Measurements from ENCODE around the gene NECAB2.

- TF ChIP-seq CTCF (IDR thresholded peaks at IDR 0.05; ENCODE audit: insufficient read depth, low read depth, low read length) (no peak), EZH2 (IDR thresholded peaks at IDR 0.05; ENCODE audit: insufficient read depth, low read length) (no peak)
Observed at GRCh38 chr16:84007520-84007919, 39.5 kb downstream of the NECAB2 start.
